ENCODE measurements around the gene AFF3. TPM values are rescaled to one million over a fixed set of nuclear protein-coding genes. Genes with fewer than 3 reads are reported as not detected.

Gene AFF3
- total and polyA plus RNA-seq, 3 donors from 2014 or later = 18.0 to 34.4 (median 27.1) TPM

DNA sequence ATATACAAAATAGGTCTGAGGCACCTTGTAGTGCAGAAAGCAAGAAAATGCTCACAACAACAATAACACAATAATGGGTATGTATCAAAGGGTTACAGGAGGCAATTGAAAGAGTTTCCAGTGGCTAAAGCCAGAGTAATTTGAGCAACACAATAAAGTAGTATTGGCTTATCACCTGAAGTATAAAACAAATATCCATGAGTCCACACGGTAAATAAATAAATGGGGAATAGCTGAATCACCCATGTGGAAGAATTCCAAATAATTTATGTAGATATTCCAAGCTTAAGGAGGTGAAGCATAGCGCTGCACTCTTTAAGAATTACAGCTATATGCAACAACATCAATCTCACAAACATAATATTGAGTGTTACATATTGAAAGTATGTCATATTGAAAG is 110.8 kb downstream of the AFF3 start:
- no peak overlapping the region for H3K4me3 ChIP-seq
- TF ChIP-seq POLR2A (IDR thresholded peaks at IDR 0.05) (no peak), CTCF (IDR thresholded peaks at IDR 0.05) (no peak)
- H3K27me3 ChIP-seq = no peaks in the 10 kb centered on the region
- WGBS, 2 donors = 92 to 94% methylated on average over 2 of the region's 2 CpGs
- H3K4me1 ChIP-seq = no peaks in the 10 kb centered on the region
- intact Hi-C loops (cut with DNase I; ENCODE audit: low total_unique reads) = no loop called here
- no peaks in the 10 kb centered on the region for H3K36me3 ChIP-seq (ENCODE audit: low read depth, missing control alignments)
- H3K27ac ChIP-seq = no peak overlapping the region
- no peaks in the 10 kb centered on the region for H3K9me3 ChIP-seq
- no peak for DNase-seq

DNA sequence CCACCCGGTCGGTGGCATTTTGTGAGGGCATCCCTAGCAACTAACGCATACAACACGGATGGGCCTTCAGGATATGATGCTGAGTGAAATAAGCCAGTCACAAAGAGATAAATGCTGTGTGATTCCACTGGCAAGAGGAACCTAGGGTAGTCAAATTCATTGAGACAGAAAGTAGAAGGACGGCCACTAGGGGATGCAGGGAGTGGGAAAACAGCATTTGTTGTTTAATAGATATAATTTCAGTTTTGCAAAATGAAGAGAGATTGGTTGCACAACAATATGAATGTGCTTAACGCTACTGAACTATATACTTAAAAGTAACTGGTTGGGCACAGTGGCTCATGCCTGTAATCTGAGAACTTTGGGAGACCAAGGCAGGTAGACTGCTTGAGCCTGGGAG is 112.9 kb downstream of the AFF3 start:
- Histone ChIP-seq H3K9me3 (no peaks in the 10 kb centered on the region), H3K4me1 (no peaks in the 10 kb centered on the region), H3K36me3 (ENCODE audit: low read depth, missing control alignments) (no peaks in the 10 kb centered on the region), H3K27ac (no peak overlapping the region), H3K27me3 (no peaks in the 10 kb centered on the region), H3K4me3 (no peak overlapping the region)
- TF ChIP-seq POLR2A (IDR thresholded peaks at IDR 0.05) (no peak), CTCF (IDR thresholded peaks at IDR 0.05) (no peak)
- intact Hi-C loops (cut with DNase I; ENCODE audit: low total_unique reads) = no loop called here
- DNase-seq = no peak
- WGBS, 2 donors = 91 to 94% methylated on average over 6 of the region's 6 CpGs

GRCh38 chr2:100021791-100022340 is 120.5 kb downstream of the AFF3 start:
- H3K9me3 ChIP-seq = no peaks in the 10 kb centered on the region
- H3K36me3 ChIP-seq (ENCODE audit: low read depth, missing control alignments) = no peaks in the 10 kb centered on the region
- no peaks in the 10 kb centered on the region for H3K27me3 ChIP-seq
- intact Hi-C loops (cut with DNase I; ENCODE audit: low total_unique reads) = no loop called here
- no peak overlapping the region for H3K27ac ChIP-seq
- 89 to 92% methylated on average over 3 of the region's 3 CpGs for WGBS, 2 donors
- no peaks in the 10 kb centered on the region for H3K4me1 ChIP-seq
- DNase-seq = no peak
- H3K4me3 ChIP-seq = no peak overlapping the region
- TF ChIP-seq POLR2A (IDR thresholded peaks at IDR 0.05) (no peak), CTCF (IDR thresholded peaks at IDR 0.05) (no peak)

GRCh38 chr2:100019499-100019898 is 122.9 kb downstream of the AFF3 start:
- Histone ChIP-seq H3K27ac (no peak overlapping the region), H3K4me3 (no peak overlapping the region), H3K36me3 (ENCODE audit: low read depth, missing control alignments) (no peaks in the 10 kb centered on the region), H3K9me3 (no peaks in the 10 kb centered on the region), H3K4me1 (no peaks in the 10 kb centered on the region), H3K27me3 (no peaks in the 10 kb centered on the region)
- no peak for DNase-seq
- 86 to 90% methylated on average over 6 of the region's 6 CpGs for WGBS, 2 donors
- intact Hi-C loops (cut with DNase I; ENCODE audit: low total_unique reads) = no loop called here
- TF ChIP-seq CTCF (IDR thresholded peaks at IDR 0.05) (no peak), POLR2A (IDR thresholded peaks at IDR 0.05) (no peak)
